GM10266 (cell line): ENCODE data around the gene ATP7B.

Experiments used
- DNase-seq: peaks from one replicate; pipeline ENCODE4 v3.0.0; 2012; ENCODE audit errors: extremely low spot score
- CTCF ChIP-seq: IDR thresholded peaks from 2 replicates; pipeline ENCODE4 v1.5.1; 2012; ENCODE audit warnings: mild to moderate bottlenecking, low read depth; ENCODE audit not compliant: control insufficient read depth, insufficient read depth; ENCODE audit errors: missing control alignments

ATP7B gene

GRCh38 chr13:51976890-51977289 lies 34.4 kb downstream of the ATP7B start:
- TF ChIP-seq CTCF: no peak
- no peak for DNase-seq

- TF ChIP-seq CTCF: no peak
- DNase-seq: no peak
These were observed 34.8 kb downstream of the ATP7B start for GRCh38 chr13:51976423-51976822.

GRCh38 chr13:51974482-51974881 lies 36.8 kb downstream of the ATP7B start:
- TF ChIP-seq CTCF: no peak
- DNase-seq: no peak

GRCh38 chr13:51971520-51972426 lies 39.5 kb downstream of the ATP7B start:
- TF ChIP-seq CTCF: no peak
- no peak for DNase-seq

- no peak for TF ChIP-seq CTCF
- DNase-seq: no peak
These were observed 40.9 kb downstream of the ATP7B start for GRCh38 chr13:51970349-51970748.

- TF ChIP-seq CTCF: no peak
- DNase-seq: no peak
These were observed 43.5 kb downstream of the ATP7B start for GRCh38 chr13:51967482-51968446.
